B cell (primary cell): ENCODE data around the gene COL5A2. TPM values are rescaled to one million over a fixed set of nuclear protein-coding genes. Genes with fewer than 3 reads are reported as not detected.

Source experiments
- ATAC-seq: fragments of 200-7000 bp; cut with Tn5 transposase; one replicate; pipeline ENCODE4 v1.10.0; 2021; ENCODE audit warnings: low read depth, mild to moderate bottlenecking, moderate number of reproducible peaks, moderate library complexity
- CTCF ChIA-PET: fragments of 350-600 bp; sonication (Branson Sonifier 250); formaldehyde crosslinking; loops from one replicate; lab custom pipeline; 2021; ENCODE audit warnings: antibody characterized with exemption, inconsistent platforms; lab: Charles Lee
- POLR2A ChIA-PET: fragments of 350-600 bp; sonication (Branson Sonifier 250); formaldehyde crosslinking; loops from one replicate; lab custom pipeline; 2021; ENCODE audit warnings: antibody characterized with exemption; lab: Charles Lee
- DNase-seq: peaks from one replicate; pipeline ENCODE4 v3.0.0; 2013
- H2AFZ ChIP-seq: 2 replicates; pipeline ENCODE4 v1.6.1; 2012; ENCODE audit warnings: mild to moderate bottlenecking, low read depth, low read length; ENCODE audit not compliant: insufficient read depth, poor library complexity, severe bottlenecking
- H3K27ac ChIP-seq, 2 donors: 1 replicate in 1 of 2; 2 replicates in 1 of 2; pipeline ENCODE4 v1.5.1; 2012 to 2013; ENCODE audit warnings: low read length in 2 of 2, mild to moderate bottlenecking in 2 of 2, moderate library complexity in 1 of 2
- H3K27me3 ChIP-seq, 4 experiments: fragments of 200-600 bp in 1 of 4; sonication (generic) in 1 of 4; replicated peaks in 1 of 4; 1 replicate in 2 of 4; 2 replicates in 2 of 4; pipeline versions ENCODE4 v1.6.1 to v1.7.0; 2013 to 2016; ENCODE audit warnings: low read length in 3 of 4, mild to moderate bottlenecking in 2 of 4, mixed read lengths in 1 of 4, moderate library complexity in 1 of 4; ENCODE audit not compliant: insufficient read depth in 4 of 4, control insufficient read depth in 3 of 4; ENCODE audit errors: control extremely low read depth in 1 of 4
- H3K36me3 ChIP-seq, 2 experiments: replicated peaks in 1 of 2; 1 replicate in 1 of 2; 2 replicates in 1 of 2; pipeline versions ENCODE4 v1.6.1 to v1.7.1; 2013; ENCODE audit warnings: low read length in 1 of 2; ENCODE audit not compliant: insufficient read depth in 2 of 2, control insufficient read depth in 1 of 2; ENCODE audit errors: control extremely low read depth in 1 of 2, extremely low read depth in 1 of 2
- H3K4me1 ChIP-seq, 2 donors: fragments of 200-600 bp in 1 of 2; sonication (generic) in 1 of 2; 1 replicate in 1 of 2; 2 replicates in 1 of 2; pipeline versions ENCODE4 v1.5.1 to v1.6.1; 2013 to 2017; ENCODE audit warnings: low read length in 2 of 2; ENCODE audit not compliant: control insufficient read depth in 2 of 2, insufficient read depth in 2 of 2
- H3K4me2 ChIP-seq: replicated peaks from 2 replicates; pipeline ENCODE3; 2012; ENCODE audit warnings: mild to moderate bottlenecking, low read depth, low read length; ENCODE audit not compliant: poor library complexity, severe bottlenecking
- H3K4me3 ChIP-seq, 5 experiments: fragments of 200-600 bp in 1 of 5; sonication (generic) in 1 of 5; 1 replicate in 3 of 5; 2 replicates in 2 of 5; pipeline versions ENCODE4 v1.5.1 to v1.7.0; 2011 to 2016; ENCODE audit warnings: low read length in 4 of 5, mild to moderate bottlenecking in 4 of 5, low read depth in 2 of 5, control low read depth in 1 of 5, moderate library complexity in 1 of 5; ENCODE audit not compliant: insufficient read depth in 1 of 5; ENCODE audit errors: control extremely low read depth in 1 of 5, extremely low read depth in 1 of 5
- H3K79me2 ChIP-seq: fragments of 200-600 bp; sonication (generic); one replicate; pipeline ENCODE4 v1.6.0; 2016; ENCODE audit warnings: low read length; ENCODE audit not compliant: control insufficient read depth, insufficient read depth
- H3K9ac ChIP-seq: fragments of 200-600 bp; sonication (generic); 2 replicates; pipeline ENCODE4 v1.6.1; 2017; ENCODE audit warnings: mild to moderate bottlenecking, low read length, moderate library complexity
- H3K9me3 ChIP-seq, 3 donors: one replicate each; pipeline versions ENCODE4 v1.6.1 to v1.7.1; 2013; ENCODE audit warnings: low read length in 2 of 3; ENCODE audit not compliant: control insufficient read depth in 2 of 3, insufficient read depth in 1 of 3; ENCODE audit errors: control extremely low read depth in 1 of 3
- H4K20me1 ChIP-seq: 2 replicates; pipeline ENCODE4 v1.6.0; 2012; ENCODE audit warnings: mild to moderate bottlenecking, low read length; ENCODE audit not compliant: insufficient read depth, control insufficient read depth, poor library complexity, severe bottlenecking
- H3K27ac Mint-ChIP-seq: one replicate; pipeline ENCODE4 v1.8.0; 2021; ENCODE audit warnings: mixed read lengths
- H3K27me3 Mint-ChIP-seq: one replicate; pipeline ENCODE4 v1.8.0; 2021; ENCODE audit warnings: mixed read lengths
- H3K4me1 Mint-ChIP-seq: one replicate; pipeline ENCODE4 v1.8.0; 2021; ENCODE audit warnings: mixed read lengths
- H3K4me3 Mint-ChIP-seq: one replicate; pipeline ENCODE4 v1.8.0; 2021; ENCODE audit warnings: mixed read lengths
- H3K9me3 Mint-ChIP-seq: one replicate; pipeline ENCODE4 v1.8.0; 2022; ENCODE audit warnings: mixed read lengths; ENCODE audit not compliant: insufficient read depth
- EZH2 ChIP-seq: IDR thresholded peaks from 2 replicates; pipeline ENCODE4 v1.6.1; 2012; ENCODE audit warnings: borderline replicate concordance, low read depth, mild to moderate bottlenecking, moderate library complexity, low read length; ENCODE audit not compliant: insufficient read depth, poor library complexity, severe bottlenecking
- WGBS: methylation state at CpG from one replicate; pipeline ENCODE4 v1.1.5; 2013; ENCODE audit warnings: missing lambda C conversion rate; ENCODE audit not compliant: insufficient coverage; 5-methylcytosine and 5-hydroxymethylcytosine counted together
- intact Hi-C: fragments of 100-400 bp; cut with micrococcal nuclease; formaldehyde crosslinking; loops from one replicate; pipeline ENCODE4 v1.10.0; 2022
- polyA plus RNA-seq: library from polyadenylated mRNA; depleted of rRNA; stranded (reverse); fragments of >200 nt; gene quantifications from 2 replicates; pipeline ENCODE4 v1.2.3, GENCODE V29; 2012
- total RNA-seq, 2 donors: library from RNA; stranded (reverse); fragments of 120-200 nt in 1 of 2; gene quantifications; 1 replicate in 1 of 2; 2 replicates in 1 of 2; pipeline versions ENCODE4 v1.2.3 to v1.2.4, GENCODE V29; 2013 to 2022
- TF ChIP-seq, protein P1 (sequence below): fragments of 200-600 bp; IDR thresholded peaks from one replicate; pipeline ENCODE4 v1.8.0; 2022; ENCODE audit warnings: antibody characterized with exemption, mild to moderate bottlenecking

COL5A2 gene
- total and polyA plus RNA-seq, 2 donors (not counting 1 experiment from before 2014, with no cell fraction given) = 0.44 to 0.45 TPM

DNA sequence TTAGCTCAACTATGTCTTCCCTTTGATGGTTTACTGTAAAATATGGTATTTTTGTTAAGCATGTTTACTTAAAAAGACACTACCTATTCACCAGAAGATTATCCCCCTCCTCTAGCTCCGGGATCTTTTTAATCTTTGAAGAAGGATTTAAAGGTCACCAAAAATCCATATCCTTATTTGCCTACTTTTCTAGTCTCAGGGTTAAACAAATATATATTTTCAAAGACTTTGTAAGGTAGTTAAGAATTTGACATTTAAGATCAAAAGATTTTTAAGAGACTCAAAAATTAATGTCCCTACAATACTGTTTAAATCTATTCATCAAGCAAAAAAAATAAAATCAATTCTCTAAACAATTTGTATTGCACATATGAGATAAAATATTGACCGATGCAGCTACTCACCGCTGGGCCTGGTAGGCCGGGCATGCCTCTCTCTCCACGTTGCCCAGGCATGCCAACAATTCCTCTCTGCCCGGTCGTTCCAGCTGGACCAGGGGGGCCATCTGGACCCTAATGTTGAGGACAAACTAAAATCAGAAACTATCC is 129.3 kb downstream of the COL5A2 start:
- intact Hi-C loops = no loop called here
- Histone ChIP-seq H3K9ac (no peak overlapping the region), H3K9me3 (no peaks in the 10 kb centered on the region), H4K20me1 (no peaks in the 10 kb centered on the region), H3K27me3 (no peaks in the 10 kb centered on the region), H3K27ac (no peak overlapping the region), H3K79me2 (no peaks in the 10 kb centered on the region), H3K36me3 (no peaks in the 10 kb centered on the region), H3K4me1 (no peaks in the 10 kb centered on the region), H3K4me3 (no peak overlapping the region), H2AFZ (no peak overlapping the region), H3K4me2 (no peak overlapping the region)
- H3K4me1 Mint-ChIP-seq = no peaks in the 10 kb centered on the region
- TF ChIP-seq, protein P1, sequence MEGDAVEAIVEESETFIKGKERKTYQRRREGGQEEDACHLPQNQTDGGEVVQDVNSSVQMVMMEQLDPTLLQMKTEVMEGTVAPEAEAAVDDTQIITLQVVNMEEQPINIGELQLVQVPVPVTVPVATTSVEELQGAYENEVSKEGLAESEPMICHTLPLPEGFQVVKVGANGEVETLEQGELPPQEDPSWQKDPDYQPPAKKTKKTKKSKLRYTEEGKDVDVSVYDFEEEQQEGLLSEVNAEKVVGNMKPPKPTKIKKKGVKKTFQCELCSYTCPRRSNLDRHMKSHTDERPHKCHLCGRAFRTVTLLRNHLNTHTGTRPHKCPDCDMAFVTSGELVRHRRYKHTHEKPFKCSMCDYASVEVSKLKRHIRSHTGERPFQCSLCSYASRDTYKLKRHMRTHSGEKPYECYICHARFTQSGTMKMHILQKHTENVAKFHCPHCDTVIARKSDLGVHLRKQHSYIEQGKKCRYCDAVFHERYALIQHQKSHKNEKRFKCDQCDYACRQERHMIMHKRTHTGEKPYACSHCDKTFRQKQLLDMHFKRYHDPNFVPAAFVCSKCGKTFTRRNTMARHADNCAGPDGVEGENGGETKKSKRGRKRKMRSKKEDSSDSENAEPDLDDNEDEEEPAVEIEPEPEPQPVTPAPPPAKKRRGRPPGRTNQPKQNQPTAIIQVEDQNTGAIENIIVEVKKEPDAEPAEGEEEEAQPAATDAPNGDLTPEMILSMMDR = no peak
- no peak for TF ChIP-seq EZH2
- no peak for ATAC-seq
- H3K4me3 Mint-ChIP-seq = no peak overlapping the region
- no peak for DNase-seq
- ChIA-PET CTCF (no interaction called here), POLR2A (no interaction called here)
- no peaks in the 10 kb centered on the region for H3K9me3 Mint-ChIP-seq
- no peaks in the 10 kb centered on the region for H3K27me3 Mint-ChIP-seq
- H3K27ac Mint-ChIP-seq = no peak overlapping the region
- no CpG with 5 or more reads among the region's 7 CpGs for WGBS

DNA sequence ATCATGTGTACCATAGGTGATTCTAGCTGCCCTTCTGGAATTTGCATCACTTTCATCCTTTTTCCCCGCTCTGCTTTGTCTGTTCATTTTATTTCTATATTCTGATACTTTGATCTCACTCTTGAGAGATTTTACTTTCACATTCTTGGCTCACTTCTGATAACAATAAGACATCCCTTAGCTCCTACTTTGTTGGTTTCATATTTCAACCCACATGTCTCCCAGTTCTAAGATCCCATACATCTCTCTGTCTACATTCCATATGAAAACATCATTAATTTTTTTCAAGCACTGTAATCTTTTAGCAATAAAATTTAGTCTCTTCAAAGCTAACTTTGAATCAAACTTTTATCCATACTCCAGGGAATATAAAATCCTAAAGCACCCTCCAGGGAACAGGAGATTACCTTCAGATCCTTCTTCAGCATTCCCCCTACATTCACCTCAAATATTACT is 129.8 kb downstream of the COL5A2 start:
- no peaks in the 10 kb centered on the region for H3K36me3 ChIP-seq
- ATAC-seq (no peak), DNase-seq (no peak)
- H3K4me1 ChIP-seq = no peaks in the 10 kb centered on the region
- no peak overlapping the region for H2AFZ ChIP-seq
- H3K4me3 Mint-ChIP-seq = no peak overlapping the region
- H3K4me2 ChIP-seq = no peak overlapping the region
- no peaks in the 10 kb centered on the region for H3K27me3 Mint-ChIP-seq
- H4K20me1 ChIP-seq = no peaks in the 10 kb centered on the region
- no CpG with 5 or more reads among the region's 1 CpG for WGBS
- POLR2A ChIA-PET = no interaction called here
- no peaks in the 10 kb centered on the region for H3K79me2 ChIP-seq
- H3K9me3 ChIP-seq = no peaks in the 10 kb centered on the region
- no peaks in the 10 kb centered on the region for H3K27me3 ChIP-seq
- H3K9ac ChIP-seq = no peak overlapping the region
- H3K9me3 Mint-ChIP-seq = no peaks in the 10 kb centered on the region
- H3K4me1 Mint-ChIP-seq = no peaks in the 10 kb centered on the region
- no peak overlapping the region for H3K4me3 ChIP-seq
- no peak overlapping the region for H3K27ac Mint-ChIP-seq
- intact Hi-C loops = no loop called here
- H3K27ac ChIP-seq = no peak overlapping the region
- CTCF ChIA-PET = no interaction called here
- TF ChIP-seq, protein P1 = no peak
- no peak for TF ChIP-seq EZH2
